Measurements from ENCODE around the gene LPAR6.
"Not testable (repeated sequence)": the region's sequence is repeated elsewhere in the genome, so short reads cannot be mapped to it uniquely, and the experiment has no call there.

Gene LPAR6

GRCh38 chr13:48412881-48413351, at the start of gene LPAR6:
Gene LPAR6, minus strand, starts transcription at chr13:48413113. Its CDS starts 690 bp downstream, at chr13:48412423.
- H3K9me3 Mint-ChIP-seq: peaks cover 29% of the 10 kb centered on the region

DNA sequence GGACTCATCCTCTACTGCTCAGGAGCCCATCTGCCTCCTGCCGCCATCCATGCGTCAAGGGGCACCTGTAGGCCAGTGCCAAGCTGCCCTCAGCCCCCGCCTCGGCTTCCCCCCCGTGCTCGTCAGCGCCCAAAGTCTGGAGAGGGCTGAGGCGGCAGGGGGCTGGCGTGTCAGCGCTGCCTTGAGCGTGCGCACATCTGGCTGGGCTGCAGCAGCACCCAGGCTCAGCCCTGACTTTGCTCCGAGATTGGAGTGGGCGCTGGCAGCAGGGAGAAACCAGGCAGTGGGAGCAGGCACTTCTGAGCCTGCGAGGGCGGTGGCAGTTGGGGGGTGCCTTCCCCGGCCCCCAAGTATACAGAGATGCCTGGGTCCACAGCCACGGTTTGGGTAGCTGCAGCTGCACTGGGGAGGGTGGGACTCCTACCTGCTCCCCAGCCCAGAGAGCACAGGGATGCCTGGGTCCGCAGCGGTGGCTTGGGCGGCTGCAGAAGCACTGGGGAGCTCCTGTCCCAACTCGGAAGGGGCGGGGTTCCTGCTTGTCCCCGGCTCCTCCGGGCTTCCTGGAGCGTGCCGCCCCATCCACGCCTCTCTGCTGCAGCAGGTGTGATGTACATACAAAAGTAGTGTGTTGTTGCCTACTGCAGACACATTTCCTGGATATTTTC, 44.8 kb upstream of the LPAR6 start:
- no peak for DNase-seq
- Mint-ChIP-seq H3K27ac (no peak overlapping the region), H3K4me3 (no peak overlapping the region), H3K36me3 (ENCODE audit: low read depth) (peaks cover 58% of the 10 kb centered on the region), H3K9me3 (no peaks in the 10 kb centered on the region), H3K27me3 (ENCODE audit: low read depth, poor library complexity) (no peaks in the 10 kb centered on the region), H3K4me1 (no peaks in the 10 kb centered on the region)
- TF ChIP-seq CTCF (IDR thresholded peaks at IDR 0.05): no peak

More at GRCh38 chr13:48412881-48413351, at the start of gene LPAR6:
- TF ChIP-seq CTCF (IDR thresholded peaks at IDR 0.05): no peak
- Mint-ChIP-seq H3K36me3 (ENCODE audit: low read depth) (peaks cover 43% of the 10 kb centered on the region), H3K27me3 (ENCODE audit: low read depth, poor library complexity) (no peaks in the 10 kb centered on the region), H3K4me3 (peak within 1 kb of the TSS; percentile 93), H3K4me1 (peaks cover 29% of the 10 kb centered on the region), H3K27ac (peak within 1 kb of the TSS; percentile 99)
- DNase-seq: no peak

GRCh38 chr13:48456546-48456945, 43.6 kb upstream of the LPAR6 start:
- no peak for TF ChIP-seq CTCF (IDR thresholded peaks at IDR 0.05)
- Mint-ChIP-seq H3K9me3 (peaks cover 6% of the 10 kb centered on the region), H3K27me3 (ENCODE audit: low read depth, poor library complexity) (no peaks in the 10 kb centered on the region), H3K27ac (no peak overlapping the region), H3K4me1 (no peaks in the 10 kb centered on the region), H3K4me3 (no peak overlapping the region), H3K36me3 (ENCODE audit: low read depth) (peaks cover 63% of the 10 kb centered on the region)
- DNase-seq: no peak

- not testable (repeated sequence) for H3K4me1 Mint-ChIP-seq; DNase-seq; H3K27ac Mint-ChIP-seq; H3K27me3 Mint-ChIP-seq (ENCODE audit: low read depth, poor library complexity); H3K4me3 Mint-ChIP-seq
- peaks cover 48% of the 10 kb centered on the region for H3K36me3 Mint-ChIP-seq (ENCODE audit: low read depth)
- H3K9me3 Mint-ChIP-seq: peaks cover 29% of the 10 kb centered on the region
Observed at GRCh38 chr13:48451196-48451595, 38.3 kb upstream of the LPAR6 start.

- TF ChIP-seq CTCF (IDR thresholded peaks at IDR 0.05): no peak
- DNase-seq: no peak
- H3K27ac Mint-ChIP-seq: no peak overlapping the region
- no peaks in the 10 kb centered on the region for H3K4me1 Mint-ChIP-seq
- no peaks in the 10 kb centered on the region for H3K27me3 Mint-ChIP-seq (ENCODE audit: low read depth, poor library complexity)
- H3K36me3 Mint-ChIP-seq (ENCODE audit: low read depth): peaks cover 41% of the 10 kb centered on the region
- peaks cover 29% of the 10 kb centered on the region for H3K9me3 Mint-ChIP-seq
- H3K4me3 Mint-ChIP-seq: no peak overlapping the region
Observed at GRCh38 chr13:48449656-48450055, 36.7 kb upstream of the LPAR6 start.

DNA sequence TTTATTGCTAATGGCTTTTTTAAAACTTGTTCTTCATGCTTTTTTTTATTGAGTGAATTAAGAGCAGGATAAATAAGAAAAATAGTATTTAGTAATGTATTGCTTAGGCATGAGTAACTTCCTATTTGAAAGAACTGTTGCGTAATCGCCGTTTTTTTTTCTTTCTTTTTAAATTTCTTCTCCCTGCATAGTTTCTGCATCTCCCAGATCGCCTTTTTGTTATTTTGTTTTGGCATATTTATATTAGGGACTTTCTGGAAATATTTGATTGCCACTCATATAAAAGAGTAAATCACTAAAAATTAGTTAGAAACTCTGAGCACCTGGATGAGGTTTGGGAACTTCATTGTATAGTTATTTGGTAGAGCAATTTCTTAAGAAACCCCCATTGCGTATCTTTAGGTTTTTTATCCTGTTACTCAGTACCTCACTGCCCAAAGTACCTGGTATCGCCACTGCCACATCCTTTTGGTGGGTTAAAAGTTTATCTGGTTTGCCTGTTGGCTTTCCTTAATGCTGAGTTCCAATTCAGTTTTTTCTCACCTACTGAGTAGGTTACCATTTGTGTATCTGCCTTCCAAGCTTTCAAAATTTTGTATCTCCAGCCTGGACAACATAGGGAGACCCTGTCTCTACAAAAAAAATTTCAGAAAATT, 36.2 kb upstream of the LPAR6 start:
- no peak overlapping the region for H3K4me3 Mint-ChIP-seq
- no peak for DNase-seq
- no peak for TF ChIP-seq CTCF (IDR thresholded peaks at IDR 0.05)
- H3K27ac Mint-ChIP-seq: no peak overlapping the region
- no peaks in the 10 kb centered on the region for H3K4me1 Mint-ChIP-seq
- peaks cover 29% of the 10 kb centered on the region for H3K9me3 Mint-ChIP-seq
- H3K27me3 Mint-ChIP-seq (ENCODE audit: low read depth, poor library complexity): no peaks in the 10 kb centered on the region
- peaks cover 42% of the 10 kb centered on the region for H3K36me3 Mint-ChIP-seq (ENCODE audit: low read depth)

All from nephron progenitor cell (in vitro differentiated cells).